ENCODE data around the gene TPX2.
"Not testable (repeated sequence)": the region's sequence is repeated elsewhere in the genome, so short reads cannot be mapped to it uniquely, and the experiment has no call there.

The TPX2 gene

DNA sequence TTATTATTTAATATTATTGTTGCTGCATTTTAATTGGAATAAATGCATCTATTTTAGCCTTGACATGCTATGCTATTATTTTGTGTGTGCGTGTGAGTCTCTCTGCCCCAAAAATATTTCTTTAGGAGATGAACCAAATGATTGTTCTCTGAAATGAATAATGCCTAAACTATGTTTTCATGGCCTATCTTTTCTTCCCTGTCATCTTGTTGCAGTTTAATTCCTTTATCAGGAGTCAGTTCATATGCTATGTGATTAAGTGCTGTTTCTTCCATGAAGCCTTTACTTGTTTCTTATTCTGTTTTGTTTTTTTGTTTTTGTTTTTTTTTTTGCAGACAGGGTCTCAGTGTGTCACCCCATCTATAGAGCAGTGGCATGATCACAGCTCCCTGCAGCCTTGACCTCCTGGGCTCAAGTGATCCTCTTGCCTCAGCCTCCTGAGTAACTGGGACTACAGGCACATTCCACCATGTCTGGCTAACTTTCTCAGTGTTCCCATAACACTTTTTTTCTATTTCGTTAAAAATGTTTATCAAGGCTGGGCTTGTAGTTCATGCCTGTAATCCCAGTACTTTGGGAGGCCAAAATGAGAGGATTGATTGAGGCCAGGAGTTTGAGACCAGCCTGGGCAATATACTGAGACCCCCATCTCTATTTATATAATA is 25.7 kb downstream of the TPX2 start:
- no peak for DNase-seq

DNA sequence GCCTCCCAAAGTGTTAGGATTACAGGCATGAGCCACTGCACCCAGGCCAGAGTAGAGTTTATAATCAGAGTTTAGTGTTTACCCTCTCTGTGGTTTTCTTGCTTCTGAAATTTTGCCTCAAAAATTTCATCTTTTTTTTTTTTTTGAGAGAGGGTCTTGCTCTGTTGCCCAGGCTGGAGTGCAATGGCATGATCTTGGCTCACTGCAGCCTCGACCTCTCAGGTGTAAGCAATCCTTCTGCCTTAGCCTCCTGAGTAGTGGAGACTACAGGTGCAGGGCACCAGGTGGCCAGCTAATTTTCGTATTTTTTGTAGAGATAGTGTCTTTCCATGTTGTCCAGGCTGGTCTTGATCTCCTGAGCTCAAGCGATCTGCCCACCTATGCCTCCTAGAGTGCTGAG is 28.7 kb downstream of the TPX2 start:
- DNase-seq, result no peak

DNA sequence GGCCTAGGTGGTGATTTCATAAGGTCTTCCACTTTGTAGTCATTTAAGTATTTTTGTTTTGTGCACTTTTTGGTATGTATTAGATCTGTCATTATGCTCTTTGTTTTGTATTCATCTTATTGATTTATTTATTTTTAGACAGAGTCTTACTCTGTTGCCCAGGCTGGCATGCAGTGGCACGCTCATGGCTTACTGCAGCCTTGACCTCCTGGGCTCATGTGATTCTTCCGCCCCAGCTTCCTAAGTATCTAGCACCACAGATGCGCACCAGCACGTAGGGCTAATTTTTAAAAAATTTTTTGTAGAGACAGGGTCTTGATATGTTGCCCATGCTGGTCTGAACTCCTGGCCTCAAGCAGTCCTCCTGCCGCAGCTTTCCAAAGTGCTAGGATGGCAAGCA is 30.6 kb downstream of the TPX2 start:
- no peak for DNase-seq

DNA sequence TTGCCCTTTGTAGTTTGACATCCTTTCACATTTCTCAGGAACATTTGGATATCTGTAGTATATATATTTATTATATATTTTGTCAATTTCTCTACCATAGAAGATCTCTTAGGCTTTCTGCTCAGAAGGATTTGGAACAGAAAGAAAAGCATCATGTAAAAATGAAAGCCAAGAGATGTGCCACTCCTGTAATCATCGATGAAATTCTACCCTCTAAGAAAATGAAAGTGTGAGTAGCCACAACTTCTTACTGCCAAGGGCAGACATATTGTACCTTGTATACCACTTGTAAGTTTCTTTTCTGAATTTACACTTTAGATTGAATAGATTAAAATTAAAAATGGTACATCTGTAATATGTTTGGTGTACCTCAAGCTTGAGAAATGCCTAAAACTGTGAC is 31.2 kb downstream of the TPX2 start:
- no peak for DNase-seq

DNA sequence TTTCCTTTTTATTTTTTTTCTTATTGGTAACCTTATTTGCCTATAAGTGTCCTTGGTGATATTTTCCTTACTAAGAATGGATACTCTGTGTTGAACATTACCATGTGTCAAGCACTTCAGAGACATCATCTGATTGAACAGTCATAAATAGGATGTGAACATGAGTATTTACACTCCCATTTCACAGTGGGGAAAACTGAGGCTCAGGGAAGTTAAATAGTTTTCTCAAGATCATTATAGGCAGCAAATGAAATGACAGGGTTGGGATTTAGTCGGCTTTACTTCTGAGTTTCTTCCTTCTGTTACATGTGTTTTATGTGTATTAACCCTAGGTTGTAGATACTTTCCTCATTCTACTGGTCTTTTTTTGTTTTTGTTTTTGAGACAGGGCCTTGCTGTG is 35.3 kb downstream of the TPX2 start:
- DNase-seq, result no peak

DNA sequence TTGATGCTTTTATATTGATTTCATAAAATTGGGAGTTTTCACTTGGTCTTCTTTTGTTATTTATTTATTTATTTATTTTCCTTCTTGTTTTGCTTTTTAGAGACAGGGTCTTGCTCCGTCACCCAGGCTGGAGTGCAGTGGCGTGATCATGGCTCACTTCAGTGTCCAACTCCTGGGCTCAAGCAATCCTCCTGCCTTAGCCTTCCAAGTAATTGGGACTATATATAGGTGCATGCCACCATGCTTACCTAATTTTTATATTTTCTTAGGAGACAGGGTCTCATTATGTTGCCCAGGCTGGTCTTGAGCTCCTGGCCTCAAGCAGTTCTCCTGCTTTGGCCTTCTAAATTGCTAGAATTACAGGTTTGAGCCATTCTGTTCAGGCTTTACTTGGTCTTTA is 41.7 kb downstream of the TPX2 start:
- no peak for DNase-seq

DNA sequence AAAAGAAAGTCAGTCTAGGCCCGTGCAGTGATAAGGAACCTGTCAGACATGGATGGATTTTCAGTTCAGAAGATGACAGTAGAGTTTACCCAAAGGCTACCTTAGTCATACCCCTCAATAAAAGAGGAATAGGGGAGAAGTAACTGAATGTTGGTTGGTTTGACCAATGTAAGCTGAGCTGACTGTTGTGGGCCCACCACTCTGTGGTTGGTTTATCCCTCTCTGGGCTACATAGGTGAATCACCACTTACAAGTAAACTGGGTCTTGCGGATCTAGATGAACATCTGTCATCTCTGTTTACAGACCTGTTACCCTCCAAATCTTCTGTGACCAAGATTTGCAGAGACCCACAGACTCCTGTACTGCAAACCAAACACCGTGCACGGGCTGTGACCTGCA is 42.9 kb downstream of the TPX2 start:
- DNase-seq, result no peak

DNA sequence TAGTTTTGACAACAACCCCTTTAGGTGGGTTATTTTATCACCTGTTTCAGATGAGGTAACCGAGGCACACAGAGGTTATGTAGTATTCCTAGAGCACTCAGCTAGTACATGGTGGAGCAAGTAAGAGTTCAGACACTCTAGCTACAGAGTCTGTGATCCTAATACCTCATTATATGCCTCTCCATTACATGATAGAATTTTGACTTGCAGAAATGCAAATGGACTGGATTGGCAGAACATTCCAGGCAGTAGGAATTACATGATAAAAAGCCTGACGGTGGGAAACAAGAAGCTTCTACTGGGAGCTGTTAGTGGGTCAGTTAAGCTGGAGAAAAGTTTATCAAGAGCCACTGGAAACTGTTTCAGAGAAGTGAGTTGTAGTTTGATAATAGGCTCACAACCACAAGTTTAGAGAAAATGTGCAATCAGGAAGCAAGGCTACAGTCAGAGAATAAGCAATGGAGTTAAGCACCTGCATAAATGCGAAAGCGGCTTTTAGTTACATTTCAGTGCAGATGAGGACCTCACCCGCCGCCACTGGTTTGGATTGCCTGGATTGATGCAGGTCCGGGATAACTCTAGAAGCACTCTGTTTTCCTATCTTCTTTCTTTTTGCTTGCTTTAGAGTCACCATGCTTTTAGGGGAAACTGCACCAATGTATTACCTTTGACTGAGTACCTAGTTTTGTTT is 45.4 kb downstream of the TPX2 start:
- no peak for DNase-seq

DNA sequence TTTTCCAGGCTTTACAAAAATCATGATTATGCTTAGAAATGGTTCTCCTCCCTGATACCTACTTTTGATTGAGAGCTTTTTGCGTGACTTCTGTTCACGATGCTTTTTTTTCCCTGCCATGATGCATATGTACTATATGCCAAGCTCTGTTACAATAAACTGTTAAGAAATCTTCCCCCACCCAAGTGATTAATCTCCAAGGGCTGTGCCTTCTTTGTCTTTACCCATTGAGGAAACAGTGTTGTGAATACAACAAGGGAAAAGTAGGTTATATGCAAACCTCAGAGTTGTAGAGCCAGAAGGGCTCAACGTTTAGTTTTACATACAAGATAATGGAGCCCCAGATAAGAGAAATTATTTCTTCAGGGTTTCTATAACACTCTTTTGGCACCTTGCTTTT is 46.0 kb downstream of the TPX2 start:
- no peak for DNase-seq

DNA sequence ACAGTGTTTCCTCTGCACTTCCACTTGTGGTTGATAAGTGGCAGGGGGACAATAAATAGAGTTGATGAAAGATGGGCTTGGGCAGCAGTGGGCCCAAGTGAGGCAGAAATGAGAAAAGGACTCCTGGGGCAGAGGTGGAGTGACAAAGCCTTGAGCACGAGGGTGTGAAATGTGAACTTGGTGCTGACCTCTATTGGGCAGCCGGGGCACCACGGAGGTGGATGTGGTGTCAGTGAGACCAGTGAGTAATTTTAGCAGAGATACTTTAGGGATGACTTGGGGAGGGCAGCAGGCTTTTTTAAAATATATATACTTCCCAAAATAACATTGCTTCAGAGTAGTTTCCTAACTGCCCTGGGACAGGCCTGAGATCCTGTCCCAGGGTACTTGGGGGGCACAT is 49.5 kb downstream of the TPX2 start:
- DNase-seq, result no peak

DNA sequence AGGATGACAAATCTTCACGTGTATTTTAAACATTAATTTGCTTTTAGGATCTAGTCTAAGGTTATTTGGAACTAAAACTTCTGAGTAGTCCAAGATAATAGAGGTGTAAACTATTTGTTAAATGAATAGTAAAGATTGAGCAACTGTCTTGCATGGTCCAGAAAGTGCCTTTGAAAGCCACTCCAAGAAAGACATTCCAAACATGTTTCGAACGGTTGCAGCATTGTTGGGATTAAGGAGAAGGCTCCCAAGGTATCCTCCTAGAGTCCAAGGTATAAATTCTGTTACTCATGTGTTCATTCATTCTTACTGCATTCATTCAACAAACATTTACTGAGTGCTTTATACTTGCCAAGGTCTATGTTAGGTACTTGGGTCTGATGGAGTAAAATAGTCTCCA is 51.3 kb downstream of the TPX2 start:
- DNase-seq, result no peak

DNA sequence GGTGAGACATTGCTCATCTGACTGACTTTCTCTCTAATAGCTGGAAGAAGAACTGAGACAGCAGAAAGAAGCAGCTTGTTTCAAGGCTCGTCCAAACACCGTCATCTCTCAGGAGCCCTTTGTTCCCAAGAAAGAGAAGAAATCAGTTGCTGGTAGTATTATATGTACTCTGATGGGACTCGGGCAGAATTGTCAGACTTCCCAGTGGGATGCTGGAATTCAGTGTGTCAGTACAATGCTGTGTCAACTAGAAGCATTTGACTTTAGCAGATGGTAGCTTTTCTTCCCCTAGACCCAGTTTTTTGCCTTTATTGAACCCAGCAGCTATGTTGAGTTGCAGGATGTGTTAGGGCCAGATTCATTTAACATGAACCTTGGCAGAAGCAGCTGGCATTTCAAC is 58.3 kb downstream of the TPX2 start:
- no peak for DNase-seq

DNA sequence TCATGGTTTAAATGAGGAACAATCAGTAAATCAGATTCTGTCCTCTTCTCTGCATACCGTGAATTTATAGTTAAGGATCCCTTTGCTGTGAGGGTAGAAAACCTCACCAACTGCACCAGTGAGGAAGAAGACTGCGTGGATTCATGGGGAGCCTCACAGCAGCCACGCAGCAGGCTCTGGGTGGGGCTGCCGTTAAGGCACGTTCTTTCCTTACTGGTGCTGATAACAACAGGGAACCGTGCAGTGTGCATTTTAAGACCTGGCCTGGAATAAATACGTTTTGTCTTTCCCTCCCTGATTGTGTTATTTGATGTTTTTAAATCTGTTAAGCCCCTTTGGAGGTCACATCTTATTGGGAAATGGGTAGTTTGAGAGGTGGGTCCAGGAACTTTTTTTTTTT is 62.4 kb downstream of the TPX2 start:
- no peak for DNase-seq

DNA sequence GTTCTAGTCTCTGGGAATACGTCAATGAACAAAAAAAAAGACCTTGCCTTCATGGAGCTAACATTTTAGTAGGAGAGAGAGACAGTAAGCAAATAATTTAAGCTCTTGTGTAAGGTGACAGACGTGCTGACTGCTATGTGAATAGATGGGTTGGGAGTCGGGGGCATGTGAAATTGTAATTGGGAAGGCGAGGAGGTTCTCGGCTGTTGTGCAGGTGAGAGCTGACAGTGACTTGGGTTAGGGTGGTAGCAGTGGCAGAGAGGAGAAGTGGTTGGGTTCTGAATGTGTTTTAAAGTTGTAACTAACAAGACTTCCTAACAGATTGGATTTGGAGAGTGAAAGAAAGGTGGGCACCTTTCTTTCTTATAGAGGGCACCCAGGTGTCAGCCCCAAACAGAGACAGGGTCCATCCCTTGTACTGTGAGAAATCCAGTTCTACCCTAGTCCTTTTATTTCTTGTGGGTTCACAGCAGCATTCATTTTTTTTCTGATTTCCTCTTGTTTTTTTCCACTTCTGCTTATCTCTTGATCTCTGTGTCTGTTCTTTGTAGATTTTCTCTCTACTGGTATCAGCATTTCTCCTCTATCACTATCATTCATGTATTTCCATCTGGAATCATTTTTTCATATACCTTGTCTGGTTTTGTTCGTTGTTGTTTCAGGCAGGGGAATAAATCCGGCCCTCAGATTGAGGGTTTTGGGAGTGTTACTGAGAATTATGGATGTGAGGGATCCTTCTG is 64.6 kb downstream of the TPX2 start:
- no peak for DNase-seq

DNA sequence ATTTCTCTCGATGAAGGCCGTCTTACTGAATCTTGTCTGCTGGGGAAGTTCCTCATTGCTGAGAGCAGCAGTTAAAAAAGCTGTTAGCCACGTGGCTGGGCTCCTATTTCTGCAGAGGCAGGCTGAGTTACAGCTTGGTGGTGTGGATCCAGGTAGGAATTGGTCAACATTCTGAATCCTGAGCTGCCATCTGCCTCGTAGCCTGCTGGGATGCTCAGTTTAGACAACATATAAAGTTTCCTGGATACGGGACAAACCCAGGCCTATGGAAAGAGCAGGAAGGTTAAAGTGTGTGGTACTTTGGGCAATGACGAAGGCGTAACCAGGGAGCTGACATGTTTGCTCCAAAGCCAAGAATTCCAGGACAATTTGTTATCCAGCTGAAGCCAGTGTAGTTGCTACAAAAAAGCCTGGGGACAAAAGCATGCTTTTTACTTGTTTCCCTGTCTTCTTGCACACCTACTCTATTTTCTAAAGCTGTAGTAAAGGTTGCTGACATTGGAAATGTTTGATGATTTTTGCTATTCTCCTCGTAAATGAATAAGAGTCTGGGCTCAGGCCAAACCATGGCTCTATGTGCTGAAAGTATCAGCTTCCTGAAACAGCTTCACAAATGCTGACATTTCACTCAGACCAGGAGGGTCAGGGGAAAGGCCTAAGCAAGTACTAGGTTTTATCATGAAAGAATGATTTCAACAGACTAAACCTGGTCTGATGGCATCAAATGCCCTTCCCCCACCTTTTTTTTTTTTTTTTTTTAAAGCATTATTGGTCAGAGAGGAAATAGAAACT is 67.7 kb downstream of the TPX2 start:
- DNase-seq, result no peak

DNA sequence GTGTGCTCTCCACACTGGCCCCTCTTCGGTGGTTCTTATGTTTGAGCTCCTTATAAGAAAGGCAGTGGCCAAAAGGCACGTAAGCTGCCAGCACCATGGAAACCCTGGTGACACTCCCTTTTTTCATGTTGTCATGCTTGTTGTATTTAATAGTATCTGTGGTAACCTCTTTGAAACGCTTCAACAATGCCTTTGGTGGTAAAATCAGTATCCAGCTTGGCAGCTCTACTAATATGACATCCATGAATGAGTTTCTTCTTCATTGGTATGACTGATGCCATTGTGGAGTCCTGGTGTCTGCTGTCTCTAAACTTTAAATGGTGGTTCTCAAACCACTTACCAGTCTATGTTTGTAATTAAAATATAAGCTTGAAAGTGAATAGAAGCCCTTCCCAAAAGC is 69.4 kb downstream of the TPX2 start:
- DNase-seq, result no peak

DNA sequence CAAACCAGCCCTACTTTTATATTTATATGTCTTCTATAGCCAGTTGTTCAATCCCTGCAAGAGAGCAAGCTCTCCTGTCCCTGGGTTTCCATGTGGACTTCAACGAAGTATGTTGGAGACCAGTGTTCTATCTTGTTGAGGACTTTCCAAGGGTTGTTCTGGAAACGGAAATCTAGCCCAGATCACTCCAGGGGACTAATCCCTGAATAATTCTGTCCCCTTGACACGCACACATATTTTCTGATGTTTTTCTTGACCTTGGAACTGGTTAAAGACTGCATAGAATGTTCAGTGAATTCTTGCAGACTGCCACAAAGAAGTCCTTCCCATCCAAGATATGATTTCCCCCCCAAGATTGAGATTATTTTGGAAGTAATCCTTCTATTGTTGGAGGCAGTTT is 70.6 kb downstream of the TPX2 start:
- no peak for DNase-seq

DNA sequence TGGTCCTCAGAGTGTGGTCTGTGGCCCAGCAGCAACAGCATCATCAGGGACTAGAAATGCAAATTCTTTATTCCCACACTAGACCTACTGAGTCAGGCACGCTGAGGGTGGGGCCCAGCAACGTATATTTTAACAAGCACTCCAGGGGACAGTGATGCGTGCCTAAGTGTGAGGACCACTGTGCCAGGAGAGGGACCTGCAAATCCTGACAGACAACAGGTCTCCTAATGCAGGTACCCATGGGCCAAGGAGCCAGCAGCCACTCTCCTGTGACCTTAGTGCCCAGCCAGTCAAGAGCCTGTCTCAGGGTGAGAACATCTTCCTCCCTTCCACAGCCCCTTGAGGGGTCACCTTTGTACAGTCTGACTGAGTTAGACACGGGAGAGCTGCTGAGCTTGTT is 72.1 kb downstream of the TPX2 start:
- DNase-seq, result no peak

DNA sequence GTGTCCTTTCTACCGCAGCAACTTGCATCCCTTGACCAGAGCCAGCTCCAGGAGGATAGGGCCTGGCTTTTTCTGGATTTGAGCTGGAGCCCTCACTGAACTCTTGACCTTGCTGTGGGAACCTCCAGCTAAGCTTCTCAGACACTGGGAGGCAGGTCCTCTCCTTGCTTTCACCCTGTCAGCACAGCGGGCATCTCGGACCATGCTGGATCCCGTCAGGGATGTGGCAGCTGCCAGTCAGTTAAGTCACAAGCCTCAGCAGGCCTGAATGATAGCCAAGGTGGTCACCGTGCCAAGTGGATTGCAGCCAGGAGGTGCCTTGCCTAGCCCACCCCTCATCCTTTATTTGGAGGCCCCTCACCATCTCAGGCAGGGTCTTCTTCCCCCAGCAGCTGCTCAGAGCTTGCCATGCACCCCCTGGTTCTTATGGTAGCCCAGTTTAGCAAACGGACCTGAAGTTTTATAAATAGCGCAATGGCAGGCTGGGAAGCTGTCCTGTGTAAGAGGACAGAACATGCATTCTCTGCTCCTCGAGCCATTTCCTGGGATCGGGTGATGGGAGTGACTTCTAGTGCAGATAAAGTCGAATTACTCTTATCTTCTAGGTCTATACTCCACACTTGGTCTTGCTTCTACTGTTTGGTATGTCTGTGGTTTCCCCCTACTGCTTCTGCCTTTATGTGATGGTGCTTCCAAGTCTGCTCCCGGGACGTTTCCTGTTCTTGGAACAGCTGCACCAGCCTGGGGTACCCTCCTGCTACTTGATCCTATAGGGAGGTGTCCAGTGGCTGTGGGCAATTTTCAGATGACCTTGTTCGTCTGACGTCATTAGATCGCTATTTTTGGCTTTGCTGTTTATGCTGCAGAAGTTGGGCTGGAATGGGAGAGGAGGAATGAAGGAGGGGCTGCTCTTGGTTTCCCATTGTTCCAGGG is 73.0 kb downstream of the TPX2 start:
- no peak for DNase-seq

DNA sequence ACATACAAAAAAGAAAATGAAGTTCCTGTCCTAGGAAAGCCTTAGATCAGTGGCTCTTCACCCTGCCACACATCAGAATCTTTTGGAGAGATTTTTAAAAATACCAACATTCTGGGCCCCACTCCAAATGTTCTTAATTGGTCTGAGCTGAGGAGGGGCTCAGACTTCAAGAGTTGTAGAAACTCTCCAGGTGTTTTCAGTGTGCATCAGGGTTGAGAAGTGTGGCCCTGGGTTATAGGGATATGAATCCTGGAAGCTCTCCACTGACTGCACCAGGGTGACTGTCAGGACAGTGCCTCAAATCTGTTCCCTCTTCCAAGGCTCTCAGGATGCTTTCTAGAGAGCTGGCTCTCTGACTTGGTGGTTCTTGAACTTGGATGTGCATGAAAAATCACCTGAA is 74.5 kb downstream of the TPX2 start:
- DNase-seq, result no peak

DNA sequence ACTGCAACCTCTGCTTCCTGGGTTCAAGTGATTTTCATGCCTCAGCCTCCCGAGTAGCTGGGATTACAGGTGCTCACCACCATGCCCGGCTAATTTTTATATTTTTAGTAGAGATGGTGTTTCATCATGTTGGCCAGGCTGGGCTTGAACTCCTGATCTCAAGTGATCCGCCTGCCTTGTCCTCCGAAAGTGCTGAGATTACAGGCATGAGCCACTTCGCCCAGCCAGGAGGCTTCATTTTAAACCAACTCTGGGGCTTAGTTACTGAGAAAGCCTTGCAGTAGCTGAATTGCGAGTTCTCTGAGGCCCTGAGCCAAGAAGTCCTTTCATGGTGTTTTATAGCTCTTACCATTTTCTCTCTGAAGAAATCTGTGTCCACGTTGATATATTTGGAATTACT is 75.1 kb downstream of the TPX2 start:
- not testable (repeated sequence) for DNase-seq

DNA sequence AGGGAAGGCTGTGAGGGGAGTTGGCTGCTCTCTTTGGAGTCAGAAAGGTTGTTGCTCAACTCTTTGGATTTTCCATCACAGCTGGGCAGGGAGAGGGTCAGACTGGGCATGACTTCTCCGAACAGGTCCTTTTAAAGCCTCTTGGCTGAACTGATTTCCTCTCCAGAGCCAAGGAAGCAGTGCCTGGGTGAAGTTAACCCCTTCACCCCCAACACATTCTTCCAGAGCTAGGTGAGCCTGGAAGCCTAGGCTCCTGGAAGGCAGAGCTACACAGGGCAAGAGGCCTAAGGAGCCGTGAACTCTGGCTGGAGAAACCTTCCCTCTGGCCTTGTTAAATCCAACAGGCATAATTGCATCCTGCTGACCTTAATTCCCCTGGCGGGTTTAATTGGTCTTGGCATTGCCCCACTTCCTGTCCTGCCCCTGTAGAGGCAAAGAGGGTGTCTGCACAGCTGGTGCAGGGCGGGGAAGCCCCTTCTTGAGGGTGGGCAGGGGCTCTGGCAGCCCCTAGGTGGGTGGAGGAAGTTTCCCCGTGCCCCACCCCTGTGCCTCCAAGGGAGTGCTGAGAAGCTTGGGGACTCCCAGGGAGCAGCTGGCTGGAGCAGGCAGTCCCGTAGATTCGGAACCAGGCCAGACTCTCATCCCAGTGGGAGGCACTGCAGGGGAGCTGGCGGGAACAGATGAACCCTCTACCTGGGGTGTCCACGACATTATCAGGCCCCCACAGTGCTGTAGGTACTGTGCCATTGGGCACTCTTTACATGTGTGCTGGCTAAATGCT is 76.5 kb downstream of the TPX2 start:
- no peak for DNase-seq
